NAMALWA (cell line): ENCODE results near the gene CLPX.
"Not testable (repeated sequence)": the region's sequence is repeated elsewhere in the genome, so short reads cannot be mapped to it uniquely, and the experiment has no call there.

Experiments
- DNase-seq: peaks from one replicate; pipeline ENCODE4 v3.0.0-alpha.2; 2015; ENCODE audit warnings: low spot score

The CLPX gene

GRCh38 chr15:65184868-65185717, at the start of gene CLPX:
TSS of gene CLPX (minus strand) at chr15:65185342. CDS start at chr15:65185153, 189 bp downstream.
- DNase-seq, result peak; percentile 94

GRCh38 chr15:65233696-65234095, 48.6 kb upstream of the CLPX start:
- DNase-seq, result no peak

GRCh38 chr15:65232520-65232919, 47.4 kb upstream of the CLPX start:
- no peak for DNase-seq

- DNase-seq, result no peak
These were observed 46.2 kb upstream of the CLPX start for GRCh38 chr15:65231306-65231705.

GRCh38 chr15:65226901-65227300, 41.8 kb upstream of the CLPX start:
- DNase-seq, result not testable (repeated sequence)

- DNase-seq, result no peak
These were observed 41.1 kb upstream of the CLPX start for GRCh38 chr15:65226221-65226620.

GRCh38 chr15:65223996-65224395, 38.9 kb upstream of the CLPX start:
- DNase-seq, result no peak

GRCh38 chr15:65222891-65223290, 37.7 kb upstream of the CLPX start:
- no peak for DNase-seq

GRCh38 chr15:65221697-65222096, 36.6 kb upstream of the CLPX start:
- DNase-seq, result no peak

- DNase-seq, result no peak
These were observed 34.0 kb upstream of the CLPX start for GRCh38 chr15:65219137-65219536.

- no peak for DNase-seq
These were observed 32.7 kb upstream of the CLPX start for GRCh38 chr15:65217526-65218482.

GRCh38 chr15:65215496-65215895, 30.4 kb upstream of the CLPX start:
- no peak for DNase-seq

GRCh38 chr15:65214010-65214409, 28.9 kb upstream of the CLPX start:
- no peak for DNase-seq

GRCh38 chr15:65213241-65213640, 28.1 kb upstream of the CLPX start:
- DNase-seq, result no peak

GRCh38 chr15:65212097-65212496, 27.0 kb upstream of the CLPX start:
- peak; percentile 78 for DNase-seq

- DNase-seq, result no peak
These were observed 26.4 kb upstream of the CLPX start for GRCh38 chr15:65211482-65211982.

GRCh38 chr15:65210770-65211481, 25.8 kb upstream of the CLPX start, which contains the start of gene CILP:
TSS of gene CILP (minus strand) at chr15:65211473. CDS start at chr15:65209755, 1,718 bp downstream.
- no peak for DNase-seq

GRCh38 chr15:65209701-65210643, 24.8 kb upstream of the CLPX start:
- no peak for DNase-seq

GRCh38 chr15:65208647-65209046, 23.5 kb upstream of the CLPX start:
- no peak for DNase-seq

GRCh38 chr15:65207280-65207840, 22.2 kb upstream of the CLPX start:
- DNase-seq, result no peak
